ENCODE measurements around the gene MALT1.

MALT1 gene

DNA sequence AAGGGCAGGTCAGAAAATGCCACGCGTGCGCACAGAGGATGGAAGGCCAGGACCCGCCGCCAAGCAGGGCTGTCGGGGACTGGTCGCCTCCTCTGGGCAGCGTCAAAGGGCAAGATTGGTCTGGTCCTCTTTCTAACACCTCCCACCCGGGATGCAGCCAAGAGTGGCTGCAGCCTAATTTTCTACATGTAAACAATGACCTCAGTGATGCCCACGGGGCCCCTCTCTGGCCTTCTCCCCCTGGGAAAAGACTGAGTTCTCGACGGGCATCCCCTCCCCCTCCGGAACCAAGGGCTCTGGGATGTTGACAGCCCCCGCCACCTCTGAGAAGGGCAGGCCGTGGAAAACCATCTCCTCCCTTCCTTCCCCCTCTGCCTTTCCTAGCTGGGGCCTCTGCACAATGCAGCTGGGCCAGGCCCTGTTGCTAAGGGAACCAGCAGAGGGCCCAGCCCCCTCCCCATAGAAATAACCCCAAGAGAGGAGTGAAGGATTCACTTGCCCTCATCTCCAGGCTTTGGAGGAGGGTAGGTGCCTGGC is 113.4 kb downstream of the MALT1 start:
- Histone ChIP-seq H3K4me1 (ENCODE audit: control insufficient read depth in 2 of 2, insufficient read depth in 2 of 2, low read length in 2 of 2) (peaks cover 3 to 11% of the 10 kb centered on the region in 2 donors), H3K36me3 (ENCODE audit: control insufficient read depth in 2 of 2, insufficient read depth in 2 of 2, low read length in 2 of 2) (no peaks in the 10 kb centered on the region), H3K27ac (ENCODE audit: low read depth in 2 of 2, low read length in 2 of 2) (no peak overlapping the region), H3K27me3 (ENCODE audit: control insufficient read depth in 2 of 2, insufficient read depth in 2 of 2, low read length in 2 of 2) (no peaks in the 10 kb centered on the region), H3K4me3 (ENCODE audit: low read length in 2 of 2) (no peak overlapping the region), H3K9me3 (ENCODE audit: control insufficient read depth in 2 of 2, low read length in 2 of 2) (no peaks in the 10 kb centered on the region), H3K9ac (ENCODE audit: low read depth in 1 of 2, low read length in 2 of 2) (no peak overlapping the region)

DNA sequence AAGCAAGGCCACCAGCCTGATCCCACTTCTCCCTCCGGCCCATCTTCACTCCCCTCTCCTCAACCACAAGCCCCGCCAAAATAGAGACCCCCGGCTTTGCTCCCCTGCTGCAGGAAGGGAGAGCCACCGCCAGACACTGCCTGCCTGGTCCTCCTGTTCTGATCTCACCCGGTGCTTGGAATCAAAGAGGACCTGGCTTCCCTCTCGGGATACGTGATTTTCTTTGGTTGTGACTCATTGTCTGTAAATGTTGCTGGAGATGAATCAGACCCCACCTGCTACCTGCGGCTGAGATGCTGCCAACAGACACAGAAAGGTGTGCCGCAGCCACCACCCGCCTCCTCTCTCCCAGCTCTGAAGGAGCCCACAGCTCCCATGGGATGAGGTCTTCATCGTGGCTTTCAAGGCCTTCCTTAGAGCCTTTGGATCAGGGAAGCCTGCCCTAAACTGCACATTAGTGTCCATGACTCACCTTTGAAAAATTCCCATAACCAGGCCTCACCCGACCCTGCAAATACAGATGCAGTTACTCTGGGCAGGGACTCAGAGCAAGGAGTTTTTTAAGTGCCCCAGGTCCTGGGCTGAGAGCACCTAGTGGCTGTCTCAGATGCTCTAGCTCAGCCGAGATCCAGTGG is 114.0 kb downstream of the MALT1 start:
- Histone ChIP-seq H3K4me1 (ENCODE audit: control insufficient read depth in 2 of 2, insufficient read depth in 2 of 2, low read length in 2 of 2) (peaks cover 3 to 13% of the 10 kb centered on the region in 2 donors), H3K27ac (ENCODE audit: low read depth in 2 of 2, low read length in 2 of 2) (no peak overlapping the region), H3K36me3 (ENCODE audit: control insufficient read depth in 2 of 2, insufficient read depth in 2 of 2, low read length in 2 of 2) (no peaks in the 10 kb centered on the region)

DNA sequence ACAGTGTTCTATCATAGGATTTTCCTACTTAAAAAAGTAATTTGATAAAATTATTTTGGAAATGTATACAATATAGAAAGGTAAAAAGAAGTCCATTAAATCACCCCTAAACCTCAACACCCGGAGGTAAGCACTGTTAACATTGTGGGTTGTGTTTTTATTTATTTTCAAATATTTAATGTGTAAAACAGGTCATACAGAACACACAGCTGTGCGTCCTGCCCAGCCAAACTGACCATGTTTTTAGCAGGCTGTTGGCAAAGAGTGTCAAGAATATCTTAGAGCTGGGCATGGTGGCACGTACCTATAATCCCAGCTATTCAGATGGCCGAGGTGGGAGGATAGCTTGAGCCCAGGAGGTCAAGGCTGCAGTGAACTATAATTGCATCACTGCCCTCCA is 114.6 kb downstream of the MALT1 start:
- H3K4me1 ChIP-seq (ENCODE audit: control insufficient read depth in 2 of 2, insufficient read depth in 2 of 2, low read length in 2 of 2), result peaks cover 3 to 13% of the 10 kb centered on the region in 2 donors
- no peak overlapping the region for H3K27ac ChIP-seq (ENCODE audit: low read depth in 2 of 2, low read length in 2 of 2)
- H3K4me3 ChIP-seq (ENCODE audit: low read length in 2 of 2), result no peak overlapping the region
- no peaks in the 10 kb centered on the region for H3K27me3 ChIP-seq (ENCODE audit: control insufficient read depth in 2 of 2, insufficient read depth in 2 of 2, low read length in 2 of 2)
- H3K9me3 ChIP-seq (ENCODE audit: control insufficient read depth in 2 of 2, low read length in 2 of 2), result no peaks in the 10 kb centered on the region
- H3K9ac ChIP-seq (ENCODE audit: low read depth in 1 of 2, low read length in 2 of 2), result no peak overlapping the region
- no peaks in the 10 kb centered on the region for H3K36me3 ChIP-seq (ENCODE audit: control insufficient read depth in 2 of 2, insufficient read depth in 2 of 2, low read length in 2 of 2)

More for the DNA sequence above, 114.0 kb downstream of the MALT1 start:
- Histone ChIP-seq H3K9me3 (ENCODE audit: control insufficient read depth in 2 of 2, low read length in 2 of 2) (no peaks in the 10 kb centered on the region), H3K27me3 (ENCODE audit: control insufficient read depth in 2 of 2, insufficient read depth in 2 of 2, low read length in 2 of 2) (no peaks in the 10 kb centered on the region), H3K9ac (ENCODE audit: low read depth in 1 of 2, low read length in 2 of 2) (no peak overlapping the region), H3K4me3 (ENCODE audit: low read length in 2 of 2) (no peak overlapping the region)

DNA sequence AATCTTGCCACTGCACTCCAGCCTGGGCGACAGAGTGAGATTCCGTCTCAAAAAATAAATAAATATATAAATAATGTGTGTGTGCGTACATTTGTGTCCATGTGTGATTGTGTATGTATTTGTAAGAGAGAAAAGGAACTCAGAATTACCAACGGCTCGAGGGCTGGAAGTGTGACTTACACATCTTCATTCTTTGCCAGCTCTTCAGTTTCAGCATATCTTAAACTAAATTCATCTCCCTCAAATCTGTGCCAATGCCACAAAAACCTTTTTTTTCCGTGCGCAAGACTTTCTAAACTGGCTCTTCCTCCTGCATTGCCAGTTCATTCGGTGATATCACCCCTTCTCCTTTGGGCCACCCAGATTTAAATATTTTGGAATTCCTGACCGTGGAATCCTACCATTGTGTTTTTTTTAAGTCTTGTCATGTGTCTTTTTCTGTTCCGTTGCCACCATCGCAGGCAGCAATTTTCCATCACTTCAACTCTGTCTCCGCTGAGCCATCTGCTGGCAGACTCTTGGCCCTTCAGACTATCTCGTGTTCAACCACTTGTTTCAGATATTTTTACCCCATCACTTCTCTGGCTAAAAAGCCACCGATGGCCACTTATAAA is 116.4 kb downstream of the MALT1 start:
- H3K4me3 ChIP-seq (ENCODE audit: low read length in 2 of 2), result no peak overlapping the region
- H3K9me3 ChIP-seq (ENCODE audit: control insufficient read depth in 2 of 2, low read length in 2 of 2), result no peaks in the 10 kb centered on the region
- no peak overlapping the region for H3K27ac ChIP-seq (ENCODE audit: low read depth in 2 of 2, low read length in 2 of 2)
- H3K9ac ChIP-seq (ENCODE audit: low read depth in 1 of 2, low read length in 2 of 2), result no peak overlapping the region
- H3K27me3 ChIP-seq (ENCODE audit: control insufficient read depth in 2 of 2, insufficient read depth in 2 of 2, low read length in 2 of 2), result no peaks in the 10 kb centered on the region
- H3K4me1 ChIP-seq (ENCODE audit: control insufficient read depth in 2 of 2, insufficient read depth in 2 of 2, low read length in 2 of 2), result peaks cover 3 to 15% of the 10 kb centered on the region in 2 donors
- H3K36me3 ChIP-seq (ENCODE audit: control insufficient read depth in 2 of 2, insufficient read depth in 2 of 2, low read length in 2 of 2), result no peaks in the 10 kb centered on the region

DNA sequence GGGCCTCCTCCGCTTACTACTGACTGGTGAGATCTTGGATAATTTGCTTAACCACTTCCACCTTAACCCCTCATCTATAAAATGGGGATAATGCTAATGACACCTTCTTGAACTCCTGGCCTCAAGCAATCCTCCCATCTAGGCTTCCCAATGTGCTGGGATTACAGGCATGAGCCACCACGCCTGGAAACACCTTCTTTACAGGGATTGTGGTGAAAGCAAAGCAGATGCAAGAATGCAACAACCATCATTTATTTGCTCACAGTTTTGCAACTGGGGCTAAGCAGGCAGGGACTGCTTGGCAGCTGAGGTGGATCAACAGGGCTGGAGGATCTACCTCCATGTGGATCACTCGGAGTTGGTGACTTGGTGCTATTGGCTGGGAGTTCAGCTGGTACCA is 117.2 kb downstream of the MALT1 start:
- H3K9ac ChIP-seq (ENCODE audit: low read depth in 1 of 2, low read length in 2 of 2), result no peak overlapping the region
- H3K36me3 ChIP-seq (ENCODE audit: control insufficient read depth in 2 of 2, insufficient read depth in 2 of 2, low read length in 2 of 2), result no peaks in the 10 kb centered on the region
- H3K27ac ChIP-seq (ENCODE audit: low read depth in 2 of 2, low read length in 2 of 2), result peak overlapping the region in 1 of 2 donors; percentile 43
- peaks cover 3 to 15% of the 10 kb centered on the region in 2 donors for H3K4me1 ChIP-seq (ENCODE audit: control insufficient read depth in 2 of 2, insufficient read depth in 2 of 2, low read length in 2 of 2)
- H3K9me3 ChIP-seq (ENCODE audit: control insufficient read depth in 2 of 2, low read length in 2 of 2), result no peaks in the 10 kb centered on the region
- no peaks in the 10 kb centered on the region for H3K27me3 ChIP-seq (ENCODE audit: control insufficient read depth in 2 of 2, insufficient read depth in 2 of 2, low read length in 2 of 2)
- no peak overlapping the region for H3K4me3 ChIP-seq (ENCODE audit: low read length in 2 of 2)

DNA sequence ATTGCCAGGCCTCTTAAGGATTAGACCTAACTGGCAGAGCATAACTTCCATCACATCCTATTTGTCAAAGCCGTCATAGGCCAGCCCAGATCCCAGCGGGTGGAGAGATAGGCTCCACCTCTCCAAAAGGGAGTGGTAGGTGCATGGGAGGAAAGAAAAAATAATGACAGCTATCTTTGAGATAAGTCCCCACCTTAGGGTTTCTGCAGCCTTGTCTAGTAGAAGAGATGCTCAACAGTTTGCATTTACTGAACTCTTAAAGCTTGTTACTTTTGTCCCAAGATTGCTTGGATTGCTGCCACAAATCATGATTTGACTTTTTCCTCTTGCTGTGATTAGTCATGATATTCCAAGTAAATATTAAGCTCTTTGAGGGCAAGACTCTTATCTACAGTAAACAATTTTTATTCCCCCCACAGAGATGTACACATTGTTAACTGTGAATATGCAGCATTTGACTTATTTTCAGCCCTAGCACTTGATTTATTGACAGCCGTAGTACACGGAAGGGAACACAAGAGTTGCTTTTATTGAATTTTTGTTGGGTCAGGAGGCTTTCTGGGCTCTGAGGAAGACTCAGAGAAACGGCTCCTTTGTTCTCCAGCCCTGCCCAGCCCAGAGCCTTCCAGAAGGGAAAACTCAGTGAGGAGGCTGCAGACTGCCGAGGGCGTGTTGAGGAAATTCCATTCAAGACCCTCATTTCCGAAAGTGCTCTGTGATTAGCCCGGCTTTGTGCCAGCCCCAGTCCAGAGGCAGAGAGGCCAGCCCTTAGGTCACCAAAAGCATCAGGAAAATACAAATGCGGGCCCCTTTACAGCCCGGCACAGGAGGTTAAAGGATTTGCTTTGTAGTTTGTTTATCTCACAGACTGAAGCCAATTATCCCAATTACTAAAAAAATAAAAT is 118.0 kb downstream of the MALT1 start:
- H3K27ac ChIP-seq (ENCODE audit: low read depth in 2 of 2, low read length in 2 of 2), result peak overlapping the region in 1 of 2 donors; percentile 43
- no peaks in the 10 kb centered on the region for H3K36me3 ChIP-seq (ENCODE audit: control insufficient read depth in 2 of 2, insufficient read depth in 2 of 2, low read length in 2 of 2)
- no peak overlapping the region for H3K9ac ChIP-seq (ENCODE audit: low read depth in 1 of 2, low read length in 2 of 2)
- H3K27me3 ChIP-seq (ENCODE audit: control insufficient read depth in 2 of 2, insufficient read depth in 2 of 2, low read length in 2 of 2), result no peaks in the 10 kb centered on the region
- H3K4me3 ChIP-seq (ENCODE audit: low read length in 2 of 2), result no peak overlapping the region
- no peaks in the 10 kb centered on the region for H3K9me3 ChIP-seq (ENCODE audit: control insufficient read depth in 2 of 2, low read length in 2 of 2)
- peaks cover 3 to 15% of the 10 kb centered on the region in 2 donors for H3K4me1 ChIP-seq (ENCODE audit: control insufficient read depth in 2 of 2, insufficient read depth in 2 of 2, low read length in 2 of 2)

DNA sequence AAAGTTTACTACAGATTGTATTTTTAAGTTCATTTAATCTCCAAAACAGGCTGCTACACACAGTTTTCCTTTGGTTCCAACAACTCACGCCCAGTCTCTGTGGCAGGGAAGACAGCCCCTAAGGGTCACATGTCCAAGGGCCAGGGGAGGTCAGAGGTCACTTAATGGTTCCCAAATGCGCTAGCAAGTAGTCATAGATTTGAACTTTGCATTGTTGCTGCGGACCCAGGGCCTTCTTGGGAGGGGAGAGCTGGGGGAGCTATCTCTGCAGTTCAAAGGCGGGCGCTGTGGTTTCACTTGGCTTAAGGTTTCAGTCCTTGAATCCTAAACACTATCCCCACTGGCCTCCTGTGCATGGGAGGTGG is 118.6 kb downstream of the MALT1 start:
- Histone ChIP-seq H3K27me3 (ENCODE audit: control insufficient read depth in 2 of 2, insufficient read depth in 2 of 2, low read length in 2 of 2) (no peaks in the 10 kb centered on the region), H3K9ac (ENCODE audit: low read depth in 1 of 2, low read length in 2 of 2) (no peak overlapping the region), H3K36me3 (ENCODE audit: control insufficient read depth in 2 of 2, insufficient read depth in 2 of 2, low read length in 2 of 2) (no peaks in the 10 kb centered on the region), H3K4me3 (ENCODE audit: low read length in 2 of 2) (no peak overlapping the region), H3K9me3 (ENCODE audit: control insufficient read depth in 2 of 2, low read length in 2 of 2) (no peaks in the 10 kb centered on the region), H3K4me1 (ENCODE audit: control insufficient read depth in 2 of 2, insufficient read depth in 2 of 2, low read length in 2 of 2) (peaks cover under 1 to 12% of the 10 kb centered on the region in 2 donors), H3K27ac (ENCODE audit: low read depth in 2 of 2, low read length in 2 of 2) (peak overlapping the region in 1 of 2 donors; percentile 43)

DNA sequence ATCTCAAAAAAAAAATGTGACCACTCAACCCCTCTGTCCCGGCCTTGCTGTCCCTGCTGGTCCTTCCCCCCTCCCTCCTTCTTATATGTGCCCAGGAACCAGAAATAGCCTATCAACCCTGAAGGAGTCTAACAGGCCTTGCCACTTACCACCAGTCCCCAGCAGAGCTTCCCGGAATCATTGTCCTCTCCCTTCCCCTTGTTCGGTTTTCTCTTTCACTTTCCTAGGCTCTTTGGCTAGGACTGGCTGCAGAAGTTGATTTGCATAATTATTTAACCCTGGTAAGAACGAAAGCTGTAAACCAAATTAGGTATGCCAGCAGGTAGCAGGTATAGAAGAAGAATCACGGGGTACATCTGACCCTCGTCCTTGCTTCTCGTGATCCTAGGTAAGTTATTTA is 120.8 kb downstream of the MALT1 start:
- no peak overlapping the region for H3K4me3 ChIP-seq (ENCODE audit: low read length in 2 of 2)
- no peak overlapping the region for H3K9ac ChIP-seq (ENCODE audit: low read depth in 1 of 2, low read length in 2 of 2)
- peaks cover 0 to 8% of the 10 kb centered on the region in 2 donors for H3K4me1 ChIP-seq (ENCODE audit: control insufficient read depth in 2 of 2, insufficient read depth in 2 of 2, low read length in 2 of 2)
- no peaks in the 10 kb centered on the region for H3K9me3 ChIP-seq (ENCODE audit: control insufficient read depth in 2 of 2, low read length in 2 of 2)
- H3K27ac ChIP-seq (ENCODE audit: low read depth in 2 of 2, low read length in 2 of 2), result no peak overlapping the region
- no peaks in the 10 kb centered on the region for H3K27me3 ChIP-seq (ENCODE audit: control insufficient read depth in 2 of 2, insufficient read depth in 2 of 2, low read length in 2 of 2)
- H3K36me3 ChIP-seq (ENCODE audit: control insufficient read depth in 2 of 2, insufficient read depth in 2 of 2, low read length in 2 of 2), result no peaks in the 10 kb centered on the region

DNA sequence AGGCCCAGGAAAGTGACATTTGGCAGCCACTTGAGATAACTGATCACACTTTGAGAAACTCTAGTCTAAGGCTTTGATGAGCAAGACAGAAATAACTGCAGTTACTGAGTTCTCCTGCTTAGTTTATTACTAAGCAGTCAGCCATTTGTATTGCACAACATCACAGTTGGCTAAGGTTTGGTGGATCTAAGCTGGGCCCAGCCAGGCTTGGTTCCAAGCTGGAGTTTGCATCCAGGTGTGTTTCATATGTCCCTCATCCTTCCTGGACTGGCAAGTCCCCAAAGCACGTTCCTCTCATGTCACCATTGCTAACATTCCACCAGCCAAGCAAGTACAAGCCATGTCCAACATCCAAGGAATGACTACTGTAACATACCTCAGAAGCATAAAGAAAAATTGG is 122.1 kb downstream of the MALT1 start:
- H3K4me1 ChIP-seq (ENCODE audit: control insufficient read depth in 2 of 2, insufficient read depth in 2 of 2, low read length in 2 of 2), result peaks cover 0 to 8% of the 10 kb centered on the region in 2 donors
- H3K9ac ChIP-seq (ENCODE audit: low read depth in 1 of 2, low read length in 2 of 2), result no peak overlapping the region
- H3K36me3 ChIP-seq (ENCODE audit: control insufficient read depth in 2 of 2, insufficient read depth in 2 of 2, low read length in 2 of 2), result no peaks in the 10 kb centered on the region
- H3K27me3 ChIP-seq (ENCODE audit: control insufficient read depth in 2 of 2, insufficient read depth in 2 of 2, low read length in 2 of 2), result no peaks in the 10 kb centered on the region
- H3K27ac ChIP-seq (ENCODE audit: low read depth in 2 of 2, low read length in 2 of 2), result no peak overlapping the region
- H3K4me3 ChIP-seq (ENCODE audit: low read length in 2 of 2), result no peak overlapping the region
- no peaks in the 10 kb centered on the region for H3K9me3 ChIP-seq (ENCODE audit: control insufficient read depth in 2 of 2, low read length in 2 of 2)

DNA sequence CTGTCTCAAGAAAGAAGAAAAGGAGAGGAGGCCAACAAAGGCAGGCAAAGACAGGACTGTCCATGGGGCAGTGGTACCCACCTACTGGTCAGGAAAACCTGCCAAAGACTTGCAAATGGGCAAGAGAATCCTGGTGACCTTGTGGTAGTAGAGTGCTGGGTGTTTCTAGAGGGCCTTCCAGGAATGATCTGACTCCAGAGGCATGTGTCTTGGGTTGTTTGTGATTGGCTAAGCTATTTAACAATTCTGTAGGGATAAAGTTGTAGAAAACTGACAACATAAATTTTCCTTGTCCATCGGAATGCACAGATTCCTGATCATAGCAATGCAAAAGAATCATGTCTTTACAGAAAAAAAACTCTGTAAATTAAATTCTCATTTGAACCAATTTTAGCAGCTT is 125.0 kb downstream of the MALT1 start:
- Histone ChIP-seq H3K9me3 (ENCODE audit: control insufficient read depth in 2 of 2, low read length in 2 of 2) (no peaks in the 10 kb centered on the region), H3K27ac (ENCODE audit: low read depth in 2 of 2, low read length in 2 of 2) (no peak overlapping the region), H3K4me3 (ENCODE audit: low read length in 2 of 2) (no peak overlapping the region), H3K36me3 (ENCODE audit: control insufficient read depth in 2 of 2, insufficient read depth in 2 of 2, low read length in 2 of 2) (no peaks in the 10 kb centered on the region), H3K4me1 (ENCODE audit: control insufficient read depth in 2 of 2, insufficient read depth in 2 of 2, low read length in 2 of 2) (peaks cover 0 to 2% of the 10 kb centered on the region in 2 donors), H3K9ac (ENCODE audit: low read depth in 1 of 2, low read length in 2 of 2) (no peak overlapping the region), H3K27me3 (ENCODE audit: control insufficient read depth in 2 of 2, insufficient read depth in 2 of 2, low read length in 2 of 2) (no peaks in the 10 kb centered on the region)
